Nucleus accumbens (tissue), 56 donors: ENCODE data around the gene SLC22A12.
"Not testable (repeated sequence)": the region's sequence is repeated elsewhere in the genome, so short reads cannot be mapped to it uniquely, and the experiment has no call there.

Experiments
- DNase-seq, 56 donors: peaks; one replicate each; lab custom pipeline; 2025; lab: John Stamatoyannopoulos, UW

The SLC22A12 gene

DNA sequence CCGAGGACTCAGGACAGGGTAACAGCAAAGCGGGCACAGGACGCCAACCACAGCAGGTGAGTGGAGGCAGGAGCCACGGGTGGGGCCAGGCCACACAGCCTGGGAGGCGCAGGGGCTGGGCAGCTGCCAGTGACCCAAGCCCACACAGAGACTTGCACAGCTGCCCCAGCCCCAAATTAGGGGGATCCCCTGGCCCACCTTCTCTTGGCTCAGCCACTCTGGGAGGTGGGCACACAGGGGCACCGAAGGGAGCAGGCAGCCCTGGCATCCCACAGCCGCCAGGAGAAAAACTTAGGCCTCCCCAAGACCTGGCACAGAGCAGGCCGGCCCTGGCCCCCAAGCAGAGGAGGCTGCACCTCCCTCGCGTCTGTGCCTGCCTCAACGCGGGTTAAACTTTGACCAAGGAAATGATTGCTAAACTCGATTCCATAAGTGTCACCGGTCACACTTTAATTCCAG, at the start of gene SLC22A12:
Gene SLC22A12, plus strand, starts transcription at position 458 of the 459 bp plus-strand sequence. CDS start 337 bp downstream, outside the sequence.
- no peak for DNase-seq

DNA sequence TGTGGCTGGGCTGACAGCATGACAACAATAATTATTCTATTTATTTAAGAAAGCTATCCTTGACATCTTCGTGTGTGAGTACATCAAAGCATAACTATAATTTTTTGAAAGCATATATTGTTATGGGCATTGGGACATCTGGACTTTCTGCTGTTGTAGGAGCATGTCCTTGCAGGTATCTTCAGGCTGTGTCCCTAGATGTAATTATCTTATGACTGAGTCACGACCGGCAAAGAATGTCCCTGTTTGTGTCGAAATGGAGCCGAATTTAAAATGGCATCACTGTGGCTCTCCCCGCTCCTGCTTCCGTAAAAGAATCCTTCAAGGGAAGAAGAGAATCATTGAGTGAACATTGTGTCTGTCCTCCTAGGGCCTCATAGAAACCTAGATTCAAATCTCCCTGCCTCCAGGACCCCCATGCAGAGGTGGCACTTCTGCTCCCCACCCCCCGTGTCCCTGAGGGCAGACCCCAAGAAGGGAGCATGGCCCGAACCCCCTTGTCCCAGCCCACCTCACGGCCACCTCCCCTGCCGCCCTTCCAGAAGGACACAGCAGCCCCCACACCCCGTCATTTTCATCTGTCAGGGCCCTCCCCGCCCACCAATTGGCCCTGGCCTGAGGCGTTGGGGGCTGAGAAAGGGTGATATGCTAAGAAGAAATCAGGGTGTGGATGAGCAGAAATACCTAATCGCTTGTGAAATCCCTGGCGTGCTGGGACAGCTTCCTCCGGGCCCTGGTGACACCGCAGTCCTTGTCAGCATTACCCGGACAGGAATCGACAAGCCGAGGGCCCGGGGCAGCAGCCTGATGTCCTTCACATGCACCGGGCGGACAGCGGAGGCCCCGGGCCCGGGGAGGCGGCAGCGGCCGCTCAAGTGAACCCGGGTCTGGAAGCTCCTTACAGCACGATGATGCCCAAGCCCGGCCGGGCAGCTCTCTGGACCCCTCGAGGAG, 48.6 kb upstream of the SLC22A12 start:
- no peak for DNase-seq

DNA sequence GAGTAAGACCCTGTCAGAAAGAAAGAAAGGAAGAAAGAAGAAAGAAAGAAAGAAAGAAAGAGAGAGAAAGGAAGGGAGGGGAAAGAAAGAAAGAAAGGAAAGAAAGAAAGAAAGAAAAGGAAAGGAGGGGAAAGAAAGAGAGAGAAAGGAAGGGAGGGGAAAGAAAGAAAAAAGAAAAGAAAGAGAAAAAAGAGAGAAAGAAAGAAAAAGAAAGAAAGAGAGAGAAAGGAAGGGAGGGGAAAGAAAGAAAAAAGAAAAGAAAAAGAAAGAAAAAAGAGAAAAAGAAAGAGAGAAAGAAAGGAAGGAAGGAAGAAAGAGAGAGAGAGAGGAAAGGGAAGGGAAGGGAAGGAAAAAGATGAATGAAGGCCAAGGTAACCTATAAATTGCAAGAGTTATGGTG, 47.2 kb upstream of the SLC22A12 start:
- no peak for DNase-seq

DNA sequence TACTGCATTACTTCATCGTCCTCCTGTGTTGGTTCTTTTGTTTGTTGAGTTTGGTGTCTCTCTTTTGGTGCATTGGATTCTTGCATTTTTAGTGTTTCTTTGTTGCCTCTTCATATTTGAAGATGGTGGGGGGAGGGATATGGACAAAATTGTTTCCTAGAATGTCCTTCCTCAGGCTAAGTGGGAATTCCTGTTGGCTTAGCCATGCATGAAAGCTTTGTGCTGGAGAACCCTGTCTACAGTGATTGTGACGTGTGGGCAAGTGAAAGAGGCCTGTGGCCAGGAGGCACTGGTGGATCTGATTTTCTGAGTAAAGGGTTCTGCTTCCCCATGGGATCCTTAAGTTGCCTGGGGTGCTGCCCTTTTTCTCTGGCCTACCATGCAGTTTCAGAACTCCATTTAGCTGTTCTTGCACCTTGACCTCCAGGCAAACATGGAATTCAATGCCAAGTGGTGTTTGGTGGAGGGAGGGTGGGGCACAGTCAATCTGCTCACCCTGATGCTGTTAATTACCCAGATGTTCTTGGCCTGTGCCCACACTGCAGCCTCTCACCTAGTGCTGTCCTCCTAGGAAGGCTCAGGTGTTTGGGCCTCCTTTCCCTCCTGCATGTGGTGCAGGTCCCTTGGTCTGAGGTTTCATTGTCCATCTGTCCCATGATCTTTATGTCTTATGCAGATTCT, 46.3 kb upstream of the SLC22A12 start:
- no peak for DNase-seq

DNA sequence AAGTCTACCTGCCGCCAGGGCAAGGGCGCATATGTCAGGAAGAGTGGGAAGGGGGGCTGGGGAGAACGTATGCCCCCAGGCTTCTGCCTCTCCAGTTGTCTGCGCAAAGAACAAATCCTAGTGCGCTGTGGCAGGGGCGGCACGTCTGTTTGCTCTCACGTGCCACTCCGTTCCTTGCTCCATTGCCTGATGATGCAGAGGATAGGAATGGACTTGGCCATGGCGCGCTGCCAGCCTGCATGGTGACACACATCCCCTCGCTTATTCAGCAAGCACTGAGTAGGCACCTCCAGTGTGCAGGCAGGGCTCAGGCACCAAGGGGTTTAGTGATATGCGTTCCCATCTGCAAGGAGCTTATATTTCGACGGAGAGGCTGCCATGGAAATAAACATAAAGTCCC, 45.4 kb upstream of the SLC22A12 start:
- DNase-seq = no peak

DNA sequence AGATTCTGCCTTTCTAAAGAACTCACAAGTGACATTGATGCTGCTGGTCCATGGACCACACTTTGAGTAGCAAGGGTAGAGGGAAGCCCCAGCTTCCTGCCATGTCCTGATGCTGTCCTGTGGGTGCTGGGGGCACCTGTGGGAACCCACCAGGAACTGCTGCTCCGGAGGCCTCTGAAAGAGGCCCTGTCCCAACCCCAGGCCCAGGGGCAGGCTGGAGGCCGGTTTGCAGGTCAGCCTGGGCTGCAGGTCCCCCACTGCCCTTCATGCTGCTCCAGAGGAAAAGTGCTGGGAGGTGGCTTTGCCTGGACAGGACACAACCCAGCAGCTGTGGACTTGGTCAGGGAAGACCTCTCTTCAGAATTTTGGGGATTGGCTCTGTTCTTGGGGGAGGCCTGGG, 44.8 kb upstream of the SLC22A12 start:
- DNase-seq = no peak

DNA sequence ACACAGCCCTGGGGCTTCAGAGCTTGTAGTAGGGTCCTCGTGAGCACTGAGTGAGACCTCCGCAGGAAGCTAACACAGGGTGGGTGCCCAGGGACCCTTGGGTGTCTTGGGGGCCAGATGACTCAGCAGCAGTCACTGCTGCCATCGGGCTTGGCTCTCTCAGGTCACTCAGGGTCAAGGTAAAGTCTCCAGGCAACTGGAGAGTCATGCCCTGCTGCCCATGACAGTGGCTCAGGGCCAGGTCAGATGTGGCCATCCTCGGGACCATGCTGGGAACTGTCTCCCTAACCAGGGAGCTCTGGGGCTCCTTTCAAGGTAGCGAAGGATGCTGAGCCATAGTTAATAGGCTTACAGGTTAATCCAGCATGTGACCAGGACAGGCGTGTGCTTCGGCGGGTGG, 44.4 kb upstream of the SLC22A12 start:
- DNase-seq = no peak

DNA sequence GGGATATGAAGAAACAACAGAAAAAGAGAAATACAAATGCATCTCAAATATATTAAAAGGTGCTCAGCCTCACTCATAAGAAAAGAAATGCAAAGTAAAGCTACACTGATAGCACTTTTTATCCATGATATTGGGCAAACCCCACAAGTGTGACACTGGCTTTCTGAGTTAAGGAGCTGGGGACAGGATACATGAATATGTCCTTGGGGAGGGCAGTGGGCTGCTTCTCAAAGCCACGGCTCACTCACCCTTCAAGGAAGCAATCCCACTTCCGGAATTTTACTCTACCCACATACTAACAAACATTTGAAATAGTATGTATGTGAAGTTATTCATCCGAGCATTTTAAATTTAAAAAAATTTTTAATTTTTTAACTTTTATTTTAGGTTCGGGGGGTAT, 41.1 kb upstream of the SLC22A12 start:
- DNase-seq = no peak

DNA sequence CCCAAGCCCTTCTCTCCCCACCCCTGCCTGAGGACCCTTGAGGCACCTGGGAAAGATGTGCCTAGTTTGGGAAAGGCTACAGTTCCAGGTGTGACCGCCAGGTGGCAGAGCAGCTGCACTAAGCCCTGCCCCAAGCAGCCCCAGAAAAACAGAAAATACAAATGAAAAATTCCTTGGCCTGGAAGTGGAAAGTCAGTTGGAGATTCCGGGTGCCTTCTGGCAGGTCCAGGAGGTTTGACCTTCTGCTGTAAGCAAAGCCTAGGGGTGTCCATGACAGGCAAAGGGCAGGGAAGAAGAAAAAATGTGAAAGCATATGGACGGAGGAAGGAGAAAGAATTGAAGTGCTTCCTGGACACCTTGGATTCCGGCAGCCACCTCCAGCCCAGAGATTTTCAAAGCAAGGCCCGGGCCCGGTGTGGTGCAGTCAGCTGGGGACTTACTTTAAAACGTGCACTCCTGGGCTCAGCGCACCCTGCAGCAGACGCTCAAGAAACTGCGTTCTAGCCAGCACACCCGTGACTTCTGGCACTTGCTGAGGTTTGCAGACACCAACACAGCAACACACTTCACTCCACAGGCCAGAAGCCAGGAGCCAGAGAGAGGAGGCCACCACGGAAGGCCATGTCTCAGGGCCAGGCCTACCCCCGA, 37.3 kb upstream of the SLC22A12 start:
- peak in 37 of 56 donors; percentile 14 to 81 (median 36) for DNase-seq

DNA sequence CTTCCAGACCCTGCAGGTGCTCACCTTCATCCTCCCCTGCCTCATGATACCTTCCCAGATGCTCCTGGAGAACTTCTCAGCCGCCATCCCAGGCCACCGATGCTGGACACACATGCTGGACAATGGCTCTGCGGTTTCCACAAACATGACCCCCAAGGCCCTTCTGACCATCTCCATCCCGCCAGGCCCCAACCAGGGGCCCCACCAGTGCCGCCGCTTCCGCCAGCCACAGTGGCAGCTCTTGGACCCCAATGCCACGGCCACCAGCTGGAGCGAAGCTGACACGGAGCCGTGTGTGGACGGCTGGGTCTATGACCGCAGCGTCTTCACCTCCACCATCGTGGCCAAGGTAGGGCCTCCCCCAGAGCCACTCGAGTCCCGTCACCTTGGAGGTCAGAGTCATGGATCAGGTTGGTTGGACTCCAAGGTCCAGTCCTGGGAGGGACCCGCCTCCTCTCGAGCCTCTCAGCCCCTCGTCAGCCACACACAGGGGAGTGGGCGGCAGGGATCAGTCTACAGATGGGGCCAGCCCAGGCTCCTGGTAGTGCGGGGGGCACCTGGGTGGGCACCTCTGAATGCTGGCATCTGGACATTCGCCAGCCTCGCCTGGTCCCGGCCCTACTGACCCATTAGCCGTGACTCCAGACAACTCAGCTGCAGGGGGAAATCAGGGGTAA, 34.8 kb upstream of the SLC22A12 start:
- no peak for DNase-seq

DNA sequence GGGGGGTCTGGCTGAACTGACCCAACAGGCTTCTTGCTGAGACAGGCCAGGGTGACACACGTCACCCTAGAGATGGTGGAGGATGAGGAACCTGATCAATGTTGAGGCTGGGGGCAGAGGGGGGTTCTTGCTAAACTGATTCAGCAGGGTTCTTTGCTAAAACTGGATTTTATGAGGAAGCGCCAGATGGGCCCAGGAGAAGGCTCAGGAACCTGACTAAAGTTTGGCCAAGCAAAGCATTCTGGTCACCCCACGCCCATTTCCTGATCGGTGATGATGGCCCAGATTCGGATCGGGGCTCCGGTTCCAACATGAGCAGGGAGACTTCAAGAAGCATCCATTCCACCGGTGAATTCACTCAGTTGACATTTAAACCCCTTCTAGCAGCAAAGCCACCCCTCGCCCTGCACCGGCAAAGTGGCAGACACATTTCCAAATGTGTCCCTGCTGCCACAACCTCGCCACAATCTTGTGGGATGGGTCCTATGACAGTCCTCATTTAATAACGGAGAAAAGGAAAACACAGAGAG, 34.2 kb upstream of the SLC22A12 start:
- DNase-seq = no peak

DNA sequence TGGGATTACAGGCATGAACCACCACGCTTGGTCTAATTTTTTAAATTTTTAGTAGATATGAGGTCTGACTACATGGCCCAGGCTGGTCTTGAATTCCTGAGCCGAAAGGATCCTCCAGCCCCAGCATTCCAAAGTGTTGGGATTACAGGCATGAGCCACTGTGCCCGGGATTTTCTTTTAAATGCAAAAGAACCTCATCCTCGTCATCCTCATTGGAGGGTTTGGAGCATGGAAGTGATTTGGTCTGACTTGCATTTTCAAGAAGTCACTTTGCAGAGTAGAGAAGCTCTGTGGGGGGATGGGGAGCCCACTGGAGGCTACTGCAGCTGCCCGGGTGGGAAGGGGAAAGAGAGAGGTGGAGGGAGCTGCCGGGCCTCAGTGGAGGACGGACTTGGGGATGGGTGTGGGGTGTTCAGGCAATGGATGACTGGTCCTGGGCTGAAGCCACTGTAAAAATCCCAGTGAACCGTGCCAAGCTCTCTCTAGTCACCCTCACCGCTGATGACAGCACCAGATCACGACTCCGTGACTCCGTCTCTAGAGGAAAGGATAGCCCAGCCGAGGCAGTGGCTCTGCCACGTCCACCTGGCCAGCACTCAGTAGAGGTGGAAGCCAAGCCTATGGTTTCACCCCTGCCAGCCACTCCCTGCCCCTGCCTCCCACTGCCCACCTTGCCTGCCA, 32.8 kb upstream of the SLC22A12 start:
- no peak for DNase-seq

DNA sequence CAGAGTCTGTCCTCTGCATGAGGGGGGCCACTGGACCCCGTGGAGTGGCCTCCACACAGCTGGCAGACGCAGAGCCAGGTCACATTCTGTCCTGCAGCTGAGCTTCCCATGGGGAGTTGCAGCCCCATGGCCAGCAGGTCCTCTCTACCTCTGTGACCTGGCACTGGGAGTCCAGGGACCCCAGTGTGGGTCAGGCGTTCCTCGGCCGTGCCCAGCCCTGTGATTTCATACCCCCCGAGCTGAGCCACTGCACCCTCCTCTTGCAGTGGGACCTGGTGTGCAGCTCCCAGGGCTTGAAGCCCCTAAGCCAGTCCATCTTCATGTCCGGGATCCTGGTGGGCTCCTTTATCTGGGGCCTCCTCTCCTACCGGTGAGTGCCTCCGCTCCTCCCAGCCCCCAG, 32.2 kb upstream of the SLC22A12 start:
- no peak for DNase-seq

DNA sequence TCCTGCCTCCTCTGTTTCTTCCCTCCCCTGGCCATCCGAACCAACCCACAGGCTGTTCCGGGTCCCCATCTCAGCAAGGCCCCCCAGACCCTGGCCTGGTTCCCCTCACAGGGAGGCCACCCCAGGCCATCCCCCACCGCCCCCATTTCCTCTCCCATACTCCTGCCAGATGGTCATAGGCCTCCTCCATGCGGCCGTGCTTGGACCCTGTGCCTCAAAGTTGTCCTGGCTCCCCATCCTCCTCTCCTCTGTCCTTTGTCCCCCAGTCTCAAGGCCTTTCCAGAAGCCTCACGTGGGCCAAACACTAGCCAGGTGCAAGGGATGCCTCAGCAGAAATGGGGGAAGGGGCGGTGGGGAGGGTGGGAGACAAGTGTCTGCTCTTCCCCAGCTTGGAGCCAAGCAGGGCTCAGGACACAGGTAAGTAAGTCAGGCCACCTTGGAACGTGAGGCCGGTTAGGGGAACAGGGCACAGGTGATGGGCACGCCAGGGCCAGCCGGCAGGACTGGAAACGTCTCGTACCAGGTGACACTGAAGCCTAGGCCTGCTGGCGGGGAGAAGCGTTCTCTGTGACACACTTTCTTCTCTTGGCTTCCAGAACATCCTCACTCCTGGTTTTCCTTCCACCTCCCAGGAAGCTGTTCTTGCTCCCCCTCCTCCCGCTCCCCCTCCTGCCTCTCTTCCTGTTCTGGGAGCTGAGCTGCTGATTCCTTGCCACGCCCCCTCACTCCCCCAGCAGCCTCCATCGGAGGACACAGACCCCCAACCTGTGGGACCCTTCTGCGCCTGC, 31.5 kb upstream of the SLC22A12 start:
- DNase-seq = peak in 3 of 56 donors; percentile 19 to 27 (median 20)

DNA sequence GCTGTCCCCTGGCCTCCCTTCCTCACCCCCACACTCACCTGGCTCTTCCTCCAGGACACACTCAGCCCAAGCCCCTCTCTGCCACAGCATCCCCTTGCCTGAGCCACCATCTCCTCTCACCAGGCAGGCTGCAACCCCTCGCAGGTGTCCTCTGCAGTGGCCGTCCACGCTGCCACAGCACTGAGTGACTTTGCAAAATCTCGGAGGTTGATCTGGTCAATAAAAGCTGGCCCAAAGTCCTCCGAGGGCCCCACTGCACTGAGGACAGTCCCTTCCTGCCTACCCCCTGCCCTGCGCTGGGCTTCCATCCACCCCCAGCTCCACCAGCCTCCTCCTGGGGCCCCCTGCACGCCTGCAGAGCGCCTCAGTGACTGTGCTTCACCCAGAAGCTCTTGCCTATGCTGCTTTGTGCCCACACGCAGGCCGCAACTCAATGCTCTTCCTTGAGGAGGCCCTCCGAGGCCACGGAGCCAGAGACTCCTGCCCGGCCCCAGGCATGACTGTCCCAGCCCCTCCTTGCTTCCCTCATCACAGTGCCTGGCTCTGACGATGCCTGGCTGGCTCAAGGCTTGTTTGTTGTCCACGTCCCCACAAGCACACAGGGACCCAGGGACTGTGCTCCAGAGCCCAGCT, 30.8 kb upstream of the SLC22A12 start:
- DNase-seq = no peak

DNA sequence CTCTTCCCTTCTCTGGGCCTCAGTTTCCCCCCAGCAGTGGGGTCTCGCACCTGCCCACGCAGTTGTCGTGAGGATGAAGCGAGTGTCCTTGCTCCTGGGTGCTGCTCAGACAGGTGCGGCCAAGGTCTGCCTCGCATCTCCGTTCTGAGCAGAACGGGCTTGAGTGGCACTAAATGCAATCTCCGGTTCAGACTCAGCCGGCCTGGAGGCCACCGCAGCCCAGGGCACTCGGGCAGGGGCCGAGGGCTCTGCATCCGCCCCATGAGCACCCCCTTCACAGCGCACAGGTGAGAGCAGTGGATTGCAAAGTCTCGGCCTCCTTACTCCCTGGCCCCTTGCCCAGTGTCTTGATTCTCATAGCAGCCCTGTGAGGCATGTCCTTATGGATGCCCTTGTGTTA, 30.1 kb upstream of the SLC22A12 start:
- no peak for DNase-seq

DNA sequence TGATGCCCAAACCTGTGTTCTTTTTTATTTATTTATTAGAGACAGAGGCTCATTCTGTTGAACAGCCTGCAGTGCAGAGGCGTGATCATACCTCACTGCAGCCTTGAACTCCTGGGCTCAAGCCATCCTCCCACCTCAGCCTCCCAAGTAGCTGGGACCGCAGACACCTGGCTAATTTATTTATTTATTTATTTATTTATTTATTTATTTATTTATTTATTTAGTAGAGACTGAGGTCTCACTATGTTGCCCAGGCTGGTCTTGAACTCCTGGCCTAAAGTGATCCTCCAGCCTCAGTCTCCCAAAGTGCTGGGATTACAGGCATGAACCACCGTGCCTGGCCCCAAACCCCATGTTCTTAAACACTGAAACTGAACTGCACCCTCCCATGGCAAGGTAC, 29.6 kb upstream of the SLC22A12 start:
- DNase-seq = not testable (repeated sequence)

DNA sequence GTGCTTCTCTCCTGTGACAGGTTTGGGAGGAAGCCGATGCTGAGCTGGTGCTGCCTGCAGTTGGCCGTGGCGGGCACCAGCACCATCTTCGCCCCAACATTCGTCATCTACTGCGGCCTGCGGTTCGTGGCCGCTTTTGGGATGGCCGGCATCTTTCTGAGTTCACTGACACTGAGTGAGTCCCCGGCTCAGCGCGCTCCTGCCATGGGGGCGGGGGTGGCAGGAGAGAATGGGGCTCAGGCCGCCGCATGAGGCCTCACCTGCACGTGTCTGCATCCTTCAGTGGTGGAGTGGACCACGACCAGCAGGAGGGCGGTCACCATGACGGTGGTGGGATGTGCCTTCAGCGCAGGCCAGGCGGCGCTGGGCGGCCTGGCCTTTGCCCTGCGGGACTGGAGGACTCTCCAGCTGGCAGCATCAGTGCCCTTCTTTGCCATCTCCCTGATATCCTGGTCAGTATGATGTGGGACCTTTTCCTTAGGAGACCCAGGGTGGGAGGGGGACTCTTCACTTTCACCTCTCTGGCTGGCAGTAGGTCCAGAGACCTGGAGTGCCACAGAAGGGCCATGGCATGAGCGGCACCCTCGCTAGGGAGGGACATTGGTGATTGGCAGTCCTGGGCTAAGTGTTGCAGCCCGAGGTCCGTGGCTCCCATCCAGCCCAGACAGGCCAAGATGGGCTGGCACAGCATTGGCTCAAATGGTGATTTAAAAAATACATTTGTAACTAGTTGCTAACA, 28.9 kb upstream of the SLC22A12 start:
- no peak for DNase-seq
